Neural cell (in vitro differentiated cells): Measurements from ENCODE around the gene CIT.

Experiments
- EP300 ChIP-seq: fragments of 450-650 bp; conservative IDR thresholded peaks from 2 replicates; pipeline ENCODE4 v1.6.1; 2014; ENCODE audit warnings: antibody characterized with exemption, mild to moderate bottlenecking, moderate library complexity; ENCODE audit not compliant: poor library complexity, severe bottlenecking
- EZH2 ChIP-seq: fragments of 200-600, 300-800 bp; shearing (Covaris generic), sonication (generic); IDR thresholded peaks from 2 replicates; pipeline ENCODE4 v1.6.1; 2014; ENCODE audit warnings: antibody characterized with exemption, low read length, borderline replicate concordance, mild to moderate bottlenecking; ENCODE audit not compliant: insufficient read depth, poor library complexity, severe bottlenecking
- MXI1 ChIP-seq: fragments of 450-650 bp; conservative IDR thresholded peaks from 2 replicates; pipeline ENCODE4 v1.6.1; 2014; ENCODE audit warnings: antibody characterized with exemption, mild to moderate bottlenecking; ENCODE audit not compliant: poor library complexity, severe bottlenecking
- POLR2AphosphoS5 ChIP-seq: IDR thresholded peaks from 2 replicates; pipeline ENCODE4 v1.6.1; 2012
- RAD21 ChIP-seq: fragments of 450-650 bp; conservative IDR thresholded peaks from 2 replicates; pipeline ENCODE4 v1.6.1; 2014; ENCODE audit warnings: antibody characterized with exemption, mild to moderate bottlenecking, moderate library complexity
- REST ChIP-seq: IDR thresholded peaks from 2 replicates; pipeline ENCODE4 v1.6.1; 2012; ENCODE audit warnings: borderline replicate concordance
- SMC3 ChIP-seq: fragments of 450-650 bp; conservative IDR thresholded peaks from 2 replicates; pipeline ENCODE4 v1.6.1; 2014; ENCODE audit warnings: antibody characterized with exemption, mild to moderate bottlenecking, moderate library complexity; ENCODE audit not compliant: poor library complexity
- TAF1 ChIP-seq: IDR thresholded peaks from 2 replicates; pipeline ENCODE4 v1.6.1; 2012; ENCODE audit warnings: low read depth
- TF ChIP-seq, protein P1 (sequence below): fragments of 450-650 bp; IDR thresholded peaks from 2 replicates; pipeline ENCODE4 v1.5.1; 2014; ENCODE audit warnings: antibody characterized with exemption, mild to moderate bottlenecking, moderate library complexity; ENCODE audit not compliant: poor library complexity, severe bottlenecking

GRCh38 chr12:119822046-119822445 is 55.1 kb downstream of the CIT start:
- TF ChIP-seq EZH2 (no peak), MXI1 (no peak), REST (no peak), POLR2AphosphoS5 (no peak), SMC3 (no peak), RAD21 (no peak), TAF1 (no peak), EP300 (no peak)
- TF ChIP-seq, protein P1, sequence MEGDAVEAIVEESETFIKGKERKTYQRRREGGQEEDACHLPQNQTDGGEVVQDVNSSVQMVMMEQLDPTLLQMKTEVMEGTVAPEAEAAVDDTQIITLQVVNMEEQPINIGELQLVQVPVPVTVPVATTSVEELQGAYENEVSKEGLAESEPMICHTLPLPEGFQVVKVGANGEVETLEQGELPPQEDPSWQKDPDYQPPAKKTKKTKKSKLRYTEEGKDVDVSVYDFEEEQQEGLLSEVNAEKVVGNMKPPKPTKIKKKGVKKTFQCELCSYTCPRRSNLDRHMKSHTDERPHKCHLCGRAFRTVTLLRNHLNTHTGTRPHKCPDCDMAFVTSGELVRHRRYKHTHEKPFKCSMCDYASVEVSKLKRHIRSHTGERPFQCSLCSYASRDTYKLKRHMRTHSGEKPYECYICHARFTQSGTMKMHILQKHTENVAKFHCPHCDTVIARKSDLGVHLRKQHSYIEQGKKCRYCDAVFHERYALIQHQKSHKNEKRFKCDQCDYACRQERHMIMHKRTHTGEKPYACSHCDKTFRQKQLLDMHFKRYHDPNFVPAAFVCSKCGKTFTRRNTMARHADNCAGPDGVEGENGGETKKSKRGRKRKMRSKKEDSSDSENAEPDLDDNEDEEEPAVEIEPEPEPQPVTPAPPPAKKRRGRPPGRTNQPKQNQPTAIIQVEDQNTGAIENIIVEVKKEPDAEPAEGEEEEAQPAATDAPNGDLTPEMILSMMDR: no peak
